Neural progenitor cell (in vitro differentiated cells): Measurements from ENCODE around the gene UXT.

Experiments used
- CTCF ChIP-seq: fragments of 200-600 bp; sonication (generic); IDR thresholded peaks from 2 replicates; pipeline ENCODE4 v1.5.1; 2017; ENCODE audit warnings: antibody characterized with exemption, mild to moderate bottlenecking
- EZH2 ChIP-seq: fragments of 200-600 bp; sonication (generic); IDR thresholded peaks from 2 replicates; pipeline ENCODE4 v1.6.1; 2017; ENCODE audit warnings: antibody characterized with exemption, mild to moderate bottlenecking, moderate library complexity

GRCh38 chrX:47707031-47707780, 48.2 kb upstream of the UXT start:
- TF ChIP-seq CTCF (no peak), EZH2 (no peak)
